Measurements from ENCODE around the gene APH1B.

APH1B gene

GRCh38 chr15:63254991-63255390 lies 22.4 kb upstream of the APH1B start:
- TF ChIP-seq CTCF (IDR thresholded peaks at IDR 0.05; ENCODE audit: insufficient read depth, low read length, poor library complexity, severe bottlenecking), result no peak
- no peak overlapping the region for H3K4me3 ChIP-seq (replicated peaks; ENCODE audit: low read depth, low read length)
- DNase-seq (ENCODE audit: extremely low read depth, insufficient read length), result no peak
- no peaks in the 10 kb centered on the region for H3K27me3 ChIP-seq (replicated peaks; ENCODE audit: control insufficient read depth, insufficient read depth, low read length)
- H3K36me3 ChIP-seq (ENCODE audit: control insufficient read depth, insufficient read depth, low read length), result peaks cover 10% of the 10 kb centered on the region

- no peak for DNase-seq (ENCODE audit: extremely low read depth, insufficient read length)
- peaks cover 10% of the 10 kb centered on the region for H3K36me3 ChIP-seq (ENCODE audit: control insufficient read depth, insufficient read depth, low read length)
- H3K27me3 ChIP-seq (replicated peaks; ENCODE audit: control insufficient read depth, insufficient read depth, low read length), result no peaks in the 10 kb centered on the region
- TF ChIP-seq CTCF (IDR thresholded peaks at IDR 0.05; ENCODE audit: insufficient read depth, low read length, poor library complexity, severe bottlenecking), result no peak
- H3K4me3 ChIP-seq (replicated peaks; ENCODE audit: low read depth, low read length), result no peak overlapping the region
Observed at GRCh38 chr15:63255489-63255990, 21.9 kb upstream of the APH1B start.

GRCh38 chr15:63256433-63257274 lies 20.8 kb upstream of the APH1B start:
- no peak overlapping the region for H3K4me3 ChIP-seq (replicated peaks; ENCODE audit: low read depth, low read length)
- DNase-seq (ENCODE audit: extremely low read depth, insufficient read length), result no peak
- H3K36me3 ChIP-seq (ENCODE audit: control insufficient read depth, insufficient read depth, low read length), result peaks cover 7% of the 10 kb centered on the region
- H3K27me3 ChIP-seq (replicated peaks; ENCODE audit: control insufficient read depth, insufficient read depth, low read length), result no peaks in the 10 kb centered on the region
- TF ChIP-seq CTCF (IDR thresholded peaks at IDR 0.05; ENCODE audit: insufficient read depth, low read length, poor library complexity, severe bottlenecking), result no peak

GRCh38 chr15:63258658-63259057 lies 18.7 kb upstream of the APH1B start:
- no peak for DNase-seq (ENCODE audit: extremely low read depth, insufficient read length)
- Histone ChIP-seq H3K4me3 (replicated peaks; ENCODE audit: low read depth, low read length) (no peak overlapping the region), H3K27me3 (replicated peaks; ENCODE audit: control insufficient read depth, insufficient read depth, low read length) (no peaks in the 10 kb centered on the region), H3K36me3 (ENCODE audit: control insufficient read depth, insufficient read depth, low read length) (peaks cover 8% of the 10 kb centered on the region)
- TF ChIP-seq CTCF (IDR thresholded peaks at IDR 0.05; ENCODE audit: insufficient read depth, low read length, poor library complexity, severe bottlenecking), result no peak

GRCh38 chr15:63260791-63261190 lies 16.6 kb upstream of the APH1B start:
- Histone ChIP-seq H3K4me3 (replicated peaks; ENCODE audit: low read depth, low read length) (no peak overlapping the region), H3K36me3 (ENCODE audit: control insufficient read depth, insufficient read depth, low read length) (peaks cover 8% of the 10 kb centered on the region), H3K27me3 (replicated peaks; ENCODE audit: control insufficient read depth, insufficient read depth, low read length) (no peaks in the 10 kb centered on the region)
- no peak for TF ChIP-seq CTCF (IDR thresholded peaks at IDR 0.05; ENCODE audit: insufficient read depth, low read length, poor library complexity, severe bottlenecking)
- DNase-seq (ENCODE audit: extremely low read depth, insufficient read length), result no peak

Data from GM06990 (cell line).